ENCODE results near the gene ZC3HAV1. TPM values are rescaled to one million over a fixed set of nuclear protein-coding genes. Genes with fewer than 3 reads are reported as not detected.

Gene ZC3HAV1
- total RNA-seq, 1 donor from 2014 or later: 89.7 TPM

DNA sequence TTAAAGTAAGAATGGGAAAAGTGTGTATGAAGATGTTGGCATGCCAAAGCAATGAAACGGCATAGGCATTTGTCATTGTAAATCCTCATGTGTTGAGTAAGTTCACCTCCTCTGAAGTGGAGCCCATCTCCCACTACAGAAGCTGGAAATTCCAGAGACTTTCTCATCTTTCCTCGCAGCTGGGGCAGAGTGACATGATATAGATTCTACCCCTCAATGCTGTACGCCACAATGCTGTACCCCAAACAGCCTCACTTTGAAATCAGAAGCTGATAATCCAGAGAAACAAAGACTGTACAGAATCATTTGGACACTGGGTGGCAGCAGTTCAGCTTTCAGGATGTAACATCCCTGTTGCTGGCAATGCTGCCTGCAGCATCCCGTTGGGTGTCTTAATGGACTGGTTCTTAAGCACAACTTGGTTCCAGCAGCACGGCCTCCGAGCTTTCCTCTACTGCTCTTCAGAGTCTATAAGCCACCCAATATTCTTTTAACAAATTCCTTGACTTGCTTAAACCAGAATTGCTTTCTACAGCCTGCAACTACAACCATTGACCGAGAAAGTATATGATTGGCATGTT is 92.5 kb downstream of the ZC3HAV1 start:
- Mint-ChIP-seq H3K36me3 (ENCODE audit: low read depth) (peaks cover under 1% of the 10 kb centered on the region), H3K4me1 (ENCODE audit: low read depth) (peaks cover 7% of the 10 kb centered on the region), H3K27me3 (ENCODE audit: insufficient read depth) (peaks cover 11% of the 10 kb centered on the region), H3K27ac (no peak overlapping the region), H3K4me3 (no peak overlapping the region), H3K9me3 (no peaks in the 10 kb centered on the region)
- DNase-seq (ENCODE audit: low spot score): peak; percentile 52
- intact Hi-C loops (cut with micrococcal nuclease): loop anchor here (1.0 to 2.0 kb wide), 4 partner anchors 18 to 131 kb away; no protein-coding TSS in a partner anchor

DNA sequence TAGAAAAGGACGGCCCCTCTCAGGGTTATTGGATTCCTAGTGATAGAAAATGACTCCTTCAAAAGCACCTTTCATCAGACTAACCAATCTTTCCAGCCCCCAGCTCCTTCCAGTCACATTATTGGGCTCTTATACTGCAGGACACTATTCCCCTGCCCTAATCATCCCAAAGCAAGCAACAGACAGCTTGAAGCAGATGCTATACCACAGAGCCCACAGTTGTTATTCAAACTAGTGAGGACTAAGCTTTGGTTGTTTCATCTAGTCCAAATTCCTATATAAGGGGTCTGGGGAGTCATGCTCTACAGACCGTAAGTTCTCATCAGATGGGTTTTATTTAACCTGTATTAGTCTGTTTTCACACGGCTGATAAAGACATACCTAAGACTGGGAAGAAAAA is 98.1 kb downstream of the ZC3HAV1 start:
- Mint-ChIP-seq H3K9me3 (no peaks in the 10 kb centered on the region), H3K36me3 (ENCODE audit: low read depth) (no peaks in the 10 kb centered on the region), H3K4me3 (no peak overlapping the region), H3K27me3 (ENCODE audit: insufficient read depth) (peaks cover 16% of the 10 kb centered on the region), H3K4me1 (ENCODE audit: low read depth) (no peaks in the 10 kb centered on the region), H3K27ac (no peak overlapping the region)
- intact Hi-C loops (cut with micrococcal nuclease): no loop called here
- DNase-seq (ENCODE audit: low spot score): no peak

DNA sequence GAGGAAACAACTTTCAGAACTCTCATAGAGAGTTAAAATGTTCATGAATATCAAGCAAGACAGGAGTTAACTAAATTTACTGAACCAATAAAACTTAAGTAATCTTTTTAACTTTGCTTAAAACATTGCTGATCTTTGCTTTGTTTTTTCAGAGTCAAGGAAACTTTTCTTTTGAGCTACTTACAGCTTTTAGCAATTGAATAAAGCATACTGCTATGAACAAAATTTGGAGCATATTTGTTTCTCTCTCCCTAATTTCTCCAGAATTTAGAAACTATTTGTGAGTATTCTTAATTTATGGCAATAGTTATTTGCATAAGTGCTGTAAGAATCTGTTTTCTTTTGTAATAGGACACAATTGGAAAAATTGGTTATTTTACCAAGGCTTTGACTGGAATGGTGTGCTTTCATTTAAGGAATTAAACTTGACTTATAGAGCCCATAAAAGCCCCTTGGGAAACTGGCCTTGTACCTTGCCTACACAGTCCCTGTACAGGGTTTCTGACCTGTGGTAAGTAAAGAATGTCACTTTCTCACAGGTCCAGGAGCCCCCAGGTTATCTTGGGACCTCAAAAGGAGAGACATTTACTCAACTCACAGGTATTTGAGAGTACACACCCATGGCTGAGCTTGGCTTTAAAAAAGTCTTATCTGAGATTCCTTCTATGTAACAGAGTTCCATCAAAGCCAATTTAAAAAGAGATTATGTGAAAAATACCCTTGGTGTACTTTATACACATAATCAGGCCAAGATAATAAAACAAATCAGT is 105.0 kb downstream of the ZC3HAV1 start:
- Mint-ChIP-seq H3K36me3 (ENCODE audit: low read depth) (no peaks in the 10 kb centered on the region), H3K4me1 (ENCODE audit: low read depth) (no peaks in the 10 kb centered on the region), H3K27ac (no peak overlapping the region), H3K27me3 (ENCODE audit: insufficient read depth) (peaks cover 14% of the 10 kb centered on the region), H3K9me3 (peaks cover 26% of the 10 kb centered on the region), H3K4me3 (no peak overlapping the region)
- intact Hi-C loops (cut with micrococcal nuclease): no loop called here
- no peak for DNase-seq (ENCODE audit: low spot score)

DNA sequence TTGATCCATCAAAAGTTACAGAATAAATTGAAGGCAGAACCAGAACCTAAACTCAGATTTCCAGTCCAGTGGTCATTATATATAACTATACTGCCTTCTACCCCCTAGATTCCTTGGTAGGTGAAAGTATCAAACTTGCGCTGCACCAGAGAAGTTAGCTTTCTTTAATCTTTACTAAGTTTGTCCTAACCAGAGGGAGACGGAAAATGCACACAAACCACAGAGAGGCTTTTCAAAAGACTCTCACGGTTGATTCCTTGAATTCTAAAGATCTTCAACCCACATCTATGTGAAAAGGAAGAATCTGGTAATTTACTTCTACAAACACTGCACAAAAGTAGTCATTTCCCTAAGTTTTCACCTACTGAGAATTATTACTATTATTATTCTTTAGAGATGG is 110.1 kb downstream of the ZC3HAV1 start:
- Mint-ChIP-seq H3K4me1 (ENCODE audit: low read depth) (no peaks in the 10 kb centered on the region), H3K27me3 (ENCODE audit: insufficient read depth) (peaks cover 24% of the 10 kb centered on the region), H3K9me3 (peaks cover 12% of the 10 kb centered on the region), H3K36me3 (ENCODE audit: low read depth) (no peaks in the 10 kb centered on the region), H3K27ac (no peak overlapping the region), H3K4me3 (no peak overlapping the region)
- no peak for DNase-seq (ENCODE audit: low spot score)
- intact Hi-C loops (cut with micrococcal nuclease): no loop called here

Other genes with a start within 250 kb of the ZC3HAV1 start
- gene KIAA1549, start 128.3 kb downstream of the ZC3HAV1 start, total RNA-seq: 0.59 and 0.75 TPM in 2 replicates
- gene ZC3HAV1L, start 73.7 kb downstream of the ZC3HAV1 start, total RNA-seq: 29.6 and 31.5 TPM in 2 replicates
- gene UBN2, start 121.5 kb upstream of the ZC3HAV1 start, total RNA-seq: 14.7 and 15.6 TPM in 2 replicates
- gene FMC1, start 231.6 kb upstream of the ZC3HAV1 start, total RNA-seq: 3.7 and 6.5 TPM in 2 replicates

Data from activated T-helper 1 cell treated with anti-CD3 and anti-CD28 coated beads, Interleukin-12 subunit alpha, Interleukin-12 subunit beta, Interleukin-2, Interleukin-4 antibody, amounts not matched to agents 30 ng/mL and 10 ng/mL and 1 ng/mL, durations not matched to agents 14 hours and 24 hours and 36 hours (primary cell).